BE2C (cell line): ENCODE results near the gene PUS10.

Experiments used
- DNase-seq: peaks from one replicate; pipeline ENCODE4 v3.0.0-alpha.2; 2020
- H3K27me3 ChIP-seq: fragments of 250-450 bp; sonication (Bioruptor Pico); 2 replicates; pipeline ENCODE4 v1.5.1; 2020; ENCODE audit warnings: mild to moderate bottlenecking
- H3K36me3 ChIP-seq: fragments of 250-450 bp; sonication (Bioruptor Pico); 2 replicates; pipeline ENCODE4 v1.5.1; 2020; ENCODE audit warnings: mild to moderate bottlenecking
- H3K4me1 ChIP-seq: fragments of 250-450 bp; sonication (Bioruptor Pico); 2 replicates; pipeline ENCODE4 v1.5.1; 2020
- H3K4me3 ChIP-seq: 2 replicates; pipeline ENCODE4 v1.5.1; 2011; ENCODE audit warnings: low read depth, low read length
- H3K9me3 ChIP-seq: fragments of 250-450 bp; sonication (Bioruptor Pico); 2 replicates; pipeline ENCODE4 v1.5.1; 2020
- TF ChIP-seq, protein P1 (sequence below): IDR thresholded peaks from 2 replicates; pipeline ENCODE4 v1.5.1; 2012; ENCODE audit warnings: mild to moderate bottlenecking, low read depth, low read length

Gene PUS10

DNA sequence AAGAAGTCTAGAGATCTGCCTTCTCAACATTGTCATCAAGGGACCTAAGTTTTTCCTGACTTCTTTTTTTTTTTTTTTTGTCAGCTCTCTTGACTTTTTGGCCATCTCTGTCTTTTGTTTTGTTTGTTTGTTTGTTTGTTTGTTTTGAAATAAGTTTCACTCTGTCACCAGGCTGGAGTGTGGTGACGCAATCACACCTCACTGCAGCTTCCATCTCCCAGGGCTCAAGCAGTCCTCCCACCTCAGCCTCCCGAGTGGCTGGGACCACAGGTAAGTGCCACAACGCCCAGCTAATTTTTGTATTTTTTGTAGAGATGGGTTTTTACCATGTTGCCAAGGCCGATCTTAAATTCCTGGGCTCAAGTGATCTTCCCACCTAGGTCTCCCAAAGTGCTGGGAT lies 5.6 kb upstream of the PUS10 start:
- no peak overlapping the region for H3K4me3 ChIP-seq
- H3K27me3 ChIP-seq, result no peaks in the 10 kb centered on the region
- DNase-seq, result no peak
- H3K9me3 ChIP-seq, result no peaks in the 10 kb centered on the region
- H3K4me1 ChIP-seq, result no peaks in the 10 kb centered on the region
- TF ChIP-seq, protein P1, sequence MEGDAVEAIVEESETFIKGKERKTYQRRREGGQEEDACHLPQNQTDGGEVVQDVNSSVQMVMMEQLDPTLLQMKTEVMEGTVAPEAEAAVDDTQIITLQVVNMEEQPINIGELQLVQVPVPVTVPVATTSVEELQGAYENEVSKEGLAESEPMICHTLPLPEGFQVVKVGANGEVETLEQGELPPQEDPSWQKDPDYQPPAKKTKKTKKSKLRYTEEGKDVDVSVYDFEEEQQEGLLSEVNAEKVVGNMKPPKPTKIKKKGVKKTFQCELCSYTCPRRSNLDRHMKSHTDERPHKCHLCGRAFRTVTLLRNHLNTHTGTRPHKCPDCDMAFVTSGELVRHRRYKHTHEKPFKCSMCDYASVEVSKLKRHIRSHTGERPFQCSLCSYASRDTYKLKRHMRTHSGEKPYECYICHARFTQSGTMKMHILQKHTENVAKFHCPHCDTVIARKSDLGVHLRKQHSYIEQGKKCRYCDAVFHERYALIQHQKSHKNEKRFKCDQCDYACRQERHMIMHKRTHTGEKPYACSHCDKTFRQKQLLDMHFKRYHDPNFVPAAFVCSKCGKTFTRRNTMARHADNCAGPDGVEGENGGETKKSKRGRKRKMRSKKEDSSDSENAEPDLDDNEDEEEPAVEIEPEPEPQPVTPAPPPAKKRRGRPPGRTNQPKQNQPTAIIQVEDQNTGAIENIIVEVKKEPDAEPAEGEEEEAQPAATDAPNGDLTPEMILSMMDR, result no peak
- H3K36me3 ChIP-seq, result no peaks in the 10 kb centered on the region

DNA sequence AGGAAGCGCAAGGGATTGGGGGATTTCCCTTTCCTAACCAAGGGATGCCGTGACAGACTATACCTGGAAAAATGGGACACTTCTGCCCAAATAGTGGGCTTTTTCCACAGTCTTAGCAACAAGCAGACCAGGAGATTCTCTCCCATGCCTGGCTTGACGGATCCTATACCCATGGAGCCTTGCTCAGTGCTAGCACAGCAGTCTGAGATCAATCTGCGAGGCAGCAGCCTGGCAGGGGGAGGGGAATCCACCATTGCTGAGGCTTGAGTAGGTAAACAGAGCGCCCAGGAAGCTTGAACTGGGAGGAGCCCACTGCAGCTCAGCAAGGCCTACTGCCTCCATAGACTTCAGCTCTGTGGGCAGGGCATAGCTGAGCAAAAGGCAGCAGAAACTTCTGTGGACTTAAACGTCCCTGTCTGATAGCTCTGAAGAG lies 3.2 kb upstream of the PUS10 start:
- TF ChIP-seq, protein P1, result no peak
- H3K27me3 ChIP-seq, result no peaks in the 10 kb centered on the region
- no peaks in the 10 kb centered on the region for H3K4me1 ChIP-seq
- no peaks in the 10 kb centered on the region for H3K9me3 ChIP-seq
- H3K36me3 ChIP-seq, result no peaks in the 10 kb centered on the region
- no peak for DNase-seq
- no peak overlapping the region for H3K4me3 ChIP-seq

DNA sequence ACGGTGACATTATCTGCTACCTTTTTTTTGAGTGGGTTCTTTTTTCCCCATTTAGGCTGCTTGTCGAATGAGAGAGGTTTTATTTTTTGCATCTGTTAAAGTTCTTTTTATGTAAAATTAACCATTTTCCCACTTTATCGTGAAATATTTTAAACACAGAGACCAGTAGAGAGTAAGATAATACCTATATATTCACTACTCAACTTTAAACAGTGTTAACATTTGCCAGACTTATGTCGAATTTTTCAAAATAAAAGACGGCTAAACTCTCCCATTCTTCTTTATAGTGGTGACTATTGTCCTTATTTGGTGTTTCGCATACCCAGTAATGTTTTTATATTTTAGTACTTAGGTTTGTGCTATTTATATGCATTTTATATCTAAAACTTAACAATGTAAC lies 743 bp upstream of the PUS10 start:
- Histone ChIP-seq H3K4me3 (peak overlapping the region; percentile 94), H3K4me1 (no peaks in the 10 kb centered on the region), H3K27me3 (no peaks in the 10 kb centered on the region), H3K9me3 (no peaks in the 10 kb centered on the region), H3K36me3 (no peaks in the 10 kb centered on the region)
- TF ChIP-seq, protein P1, result no peak
- no peak for DNase-seq

DNA sequence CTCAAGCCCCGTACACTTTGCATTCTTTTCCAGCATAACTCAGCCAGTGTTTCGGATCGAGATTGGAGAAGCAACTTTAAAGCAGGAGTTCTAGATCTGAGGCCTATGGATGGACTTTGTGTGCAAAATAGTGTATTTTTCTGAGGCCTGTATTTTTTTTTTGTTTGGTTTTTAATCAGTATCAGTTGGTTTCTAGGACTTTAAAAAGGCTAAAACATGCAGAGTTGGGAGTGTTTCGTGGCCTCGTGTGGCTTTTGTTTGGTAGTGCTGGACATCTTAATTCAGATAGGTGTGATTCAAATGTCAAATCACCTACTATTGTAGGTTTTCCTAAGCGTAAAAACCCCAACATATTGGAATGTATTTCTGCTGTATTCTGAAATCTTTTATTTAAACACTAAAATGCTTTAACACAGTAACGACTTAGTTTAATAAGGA lies 282 bp upstream of the PUS10 start:
- DNase-seq, result no peak
- Histone ChIP-seq H3K4me3 (peak overlapping the region; percentile 94), H3K36me3 (no peaks in the 10 kb centered on the region), H3K4me1 (no peaks in the 10 kb centered on the region), H3K9me3 (no peaks in the 10 kb centered on the region), H3K27me3 (no peaks in the 10 kb centered on the region)
- TF ChIP-seq, protein P1, result no peak

DNA sequence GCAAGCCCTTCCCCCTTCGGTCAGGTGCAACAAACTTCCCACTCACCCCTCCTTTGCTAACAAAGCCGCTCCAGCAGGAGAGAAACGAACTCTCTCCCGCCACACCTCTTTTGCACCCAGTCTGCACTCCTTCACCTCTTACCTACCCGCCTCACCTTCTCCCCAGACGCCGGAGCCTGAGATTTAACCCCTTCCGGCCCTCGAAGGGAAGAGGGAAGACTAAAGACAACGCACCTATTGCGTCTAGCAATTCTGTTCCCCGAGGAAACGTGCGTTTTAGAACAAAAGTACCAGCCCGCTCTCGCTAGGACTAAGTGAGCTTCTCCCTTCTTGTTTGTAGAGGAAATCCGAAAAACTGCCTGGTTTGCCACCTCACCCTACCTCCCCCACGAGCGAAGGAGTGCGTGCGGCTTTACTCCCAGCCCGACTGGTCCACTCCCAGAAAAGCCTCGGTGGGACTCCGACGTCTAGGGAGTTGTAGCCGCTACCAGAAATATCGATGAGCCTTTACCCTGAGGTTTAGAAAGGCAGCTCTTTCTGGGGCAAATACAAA lies 976 bp downstream of the PUS10 start:
- peak; percentile 49 for DNase-seq
- Histone ChIP-seq H3K36me3 (no peaks in the 10 kb centered on the region), H3K4me3 (peak overlapping the region; percentile 94), H3K9me3 (no peaks in the 10 kb centered on the region), H3K27me3 (no peaks in the 10 kb centered on the region), H3K4me1 (no peaks in the 10 kb centered on the region)
- TF ChIP-seq, protein P1, result no peak

DNA sequence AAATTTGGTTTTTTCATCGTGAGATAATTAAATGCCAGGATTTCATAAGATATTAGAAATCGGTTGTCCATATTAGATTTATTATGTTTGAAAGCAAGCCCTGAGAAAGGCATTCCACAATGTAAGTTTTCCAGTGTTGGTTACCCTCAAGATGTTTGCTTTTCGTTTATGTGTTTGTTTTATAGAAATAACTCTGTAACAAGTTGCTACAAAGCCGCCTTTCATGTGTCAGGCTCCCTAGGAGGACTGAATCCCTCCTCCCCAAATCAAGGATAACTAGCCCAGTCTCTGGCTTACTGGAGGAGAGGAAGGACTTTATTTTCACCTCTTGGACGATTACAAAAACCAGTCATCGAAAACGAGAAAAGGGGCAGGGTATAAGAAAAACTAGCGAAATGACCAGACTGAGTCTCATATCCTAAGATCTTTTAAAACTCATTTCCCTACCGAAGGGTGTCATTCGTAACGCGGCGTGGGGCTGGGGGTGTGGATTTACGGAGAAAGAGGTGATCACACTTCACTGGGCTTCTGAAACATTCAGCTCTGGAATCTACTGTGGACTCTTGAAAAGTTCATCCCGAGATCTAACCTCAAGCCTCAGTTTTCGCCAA lies 1.6 kb downstream of the PUS10 start:
- peak; percentile 3 for DNase-seq
- no peaks in the 10 kb centered on the region for H3K9me3 ChIP-seq
- no peaks in the 10 kb centered on the region for H3K4me1 ChIP-seq
- H3K36me3 ChIP-seq, result no peaks in the 10 kb centered on the region
- no peaks in the 10 kb centered on the region for H3K27me3 ChIP-seq
- TF ChIP-seq, protein P1, result no peak
- H3K4me3 ChIP-seq, result peak overlapping the region; percentile 94
